HFFc6 (cell line): ENCODE data around the gene PTPRK. TPM values are rescaled to one million over a fixed set of nuclear protein-coding genes. Genes with fewer than 3 reads are reported as not detected.

ENCODE experiments used
- DNase-seq: peaks from one replicate; pipeline ENCODE4 v3.0.0-alpha.2; 2018
- H3K27ac Mint-ChIP-seq: 2 replicates; pipeline ENCODE4 v1.8.0; 2020; ENCODE audit warnings: mild to moderate bottlenecking, mixed read lengths
- H3K27me3 Mint-ChIP-seq: 2 replicates; pipeline ENCODE4 v1.8.0; 2021; ENCODE audit warnings: mild to moderate bottlenecking, moderate library complexity, mixed read lengths; ENCODE audit not compliant: insufficient read depth
- H3K36me3 Mint-ChIP-seq: 2 replicates; pipeline ENCODE4 v1.8.0; 2021; ENCODE audit warnings: low read depth, mixed read lengths
- H3K4me1 Mint-ChIP-seq: 2 replicates; pipeline ENCODE4 v1.8.0; 2020; ENCODE audit warnings: low read depth, mixed read lengths
- H3K4me3 Mint-ChIP-seq: 2 replicates; pipeline ENCODE4 v1.8.0; 2020; ENCODE audit warnings: mild to moderate bottlenecking, moderate library complexity, mixed read lengths
- H3K9me3 Mint-ChIP-seq: 2 replicates; pipeline ENCODE4 v1.8.0; 2020; ENCODE audit warnings: mild to moderate bottlenecking, mixed read lengths
- CTCF ChIP-seq: fragments of 200-600 bp; sonication (generic); IDR thresholded peaks from 2 replicates; pipeline ENCODE4 v1.5.0; 2021; ENCODE audit warnings: antibody characterized with exemption, mild to moderate bottlenecking
- total RNA-seq, 6 experiments: library from RNA; stranded (reverse); fragmentation: NEBNext Ultra II Directional; extraction: Animal tissue kit (Norgen Biotek cat#: 25700); gene quantifications; 2 replicates in 1 of 6; 3 replicates in 5 of 6; pipeline ENCODE4 v1.2.3, GENCODE V29; 2021

Gene PTPRK
- total RNA-seq, 6 experiments from 2014 or later, result 92.8 to 104 (median 97.3) TPM

DNA sequence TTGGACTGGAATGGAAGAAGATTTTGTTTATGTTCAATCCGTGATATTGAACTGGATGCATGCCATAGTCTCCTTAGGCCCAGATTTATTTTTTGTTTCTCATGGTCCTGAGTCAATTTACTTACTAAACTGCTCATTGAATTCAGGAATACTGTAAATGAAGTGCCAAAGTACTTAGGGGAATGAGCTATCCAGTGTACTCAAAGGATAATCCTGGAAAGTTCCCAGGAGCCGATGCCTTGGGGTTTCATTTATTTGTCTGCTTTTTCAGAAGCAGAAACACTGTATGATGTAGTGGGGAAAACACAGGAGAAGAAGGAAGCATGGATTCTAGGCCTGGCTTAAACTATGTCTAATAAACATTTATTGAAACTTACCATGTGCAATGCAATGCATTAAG is 563.4 kb downstream of the PTPRK start:
- Mint-ChIP-seq H3K9me3 (no peaks in the 10 kb centered on the region), H3K27ac (no peak overlapping the region), H3K4me1 (peaks cover 34% of the 10 kb centered on the region), H3K36me3 (no peaks in the 10 kb centered on the region), H3K27me3 (peaks cover 2% of the 10 kb centered on the region), H3K4me3 (no peak overlapping the region)
- no peak for DNase-seq
- TF ChIP-seq CTCF, result no peak

- peak; percentile 66 for DNase-seq
- Mint-ChIP-seq H3K36me3 (no peaks in the 10 kb centered on the region), H3K27ac (no peak overlapping the region; the same call in 1 of the 2 replicates), H3K4me3 (no peak overlapping the region), H3K9me3 (no peaks in the 10 kb centered on the region), H3K27me3 (peaks cover 2% of the 10 kb centered on the region), H3K4me1 (peaks cover 34% of the 10 kb centered on the region)
- peak; percentile 63 for TF ChIP-seq CTCF
Observed at GRCh38 chr6:127956260-127956888, 564.0 kb downstream of the PTPRK start.

DNA sequence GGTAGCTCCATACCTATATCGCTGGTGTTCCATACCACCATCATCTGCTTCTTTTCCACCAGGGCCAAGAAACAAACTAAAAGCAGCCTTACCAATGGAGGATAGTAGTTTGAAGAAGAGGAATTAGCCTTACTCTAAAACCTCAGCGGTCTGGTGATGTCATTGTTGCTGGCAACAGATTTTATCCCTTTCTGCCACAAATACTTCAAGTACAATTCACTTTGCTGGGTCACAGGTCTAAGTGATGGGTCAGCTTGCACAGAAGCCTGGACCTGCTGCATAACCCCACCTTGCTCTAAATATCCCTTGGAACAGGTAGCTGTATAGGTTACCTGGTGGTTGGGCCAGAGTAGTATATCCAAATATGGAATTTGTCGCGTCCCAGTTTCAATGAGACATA is 566.3 kb downstream of the PTPRK start:
- DNase-seq, result no peak
- no peaks in the 10 kb centered on the region for H3K9me3 Mint-ChIP-seq
- no peak overlapping the region for H3K27ac Mint-ChIP-seq
- no peak overlapping the region for H3K4me3 Mint-ChIP-seq
- H3K27me3 Mint-ChIP-seq, result no peaks in the 10 kb centered on the region
- peaks cover 29% of the 10 kb centered on the region for H3K4me1 Mint-ChIP-seq
- no peaks in the 10 kb centered on the region for H3K36me3 Mint-ChIP-seq
- no peak for TF ChIP-seq CTCF

- no peaks in the 10 kb centered on the region for H3K9me3 Mint-ChIP-seq
- H3K4me1 Mint-ChIP-seq, result peaks cover 29% of the 10 kb centered on the region
- TF ChIP-seq CTCF, result no peak
- H3K4me3 Mint-ChIP-seq, result no peak overlapping the region
- no peak for DNase-seq
- H3K27me3 Mint-ChIP-seq, result no peaks in the 10 kb centered on the region
- no peaks in the 10 kb centered on the region for H3K36me3 Mint-ChIP-seq
- no peak overlapping the region for H3K27ac Mint-ChIP-seq
Observed at GRCh38 chr6:127952831-127953230, 567.6 kb downstream of the PTPRK start.

- H3K27ac Mint-ChIP-seq, result no peak overlapping the region
- H3K36me3 Mint-ChIP-seq, result no peaks in the 10 kb centered on the region
- no peaks in the 10 kb centered on the region for H3K9me3 Mint-ChIP-seq
- no peaks in the 10 kb centered on the region for H3K27me3 Mint-ChIP-seq
- no peak overlapping the region for H3K4me3 Mint-ChIP-seq
- peaks cover 27% of the 10 kb centered on the region for H3K4me1 Mint-ChIP-seq
- no peak for DNase-seq
- no peak for TF ChIP-seq CTCF
Observed at GRCh38 chr6:127952176-127952575, 568.2 kb downstream of the PTPRK start.
